ENCODE measurements around the gene TRHDE.

DNA sequence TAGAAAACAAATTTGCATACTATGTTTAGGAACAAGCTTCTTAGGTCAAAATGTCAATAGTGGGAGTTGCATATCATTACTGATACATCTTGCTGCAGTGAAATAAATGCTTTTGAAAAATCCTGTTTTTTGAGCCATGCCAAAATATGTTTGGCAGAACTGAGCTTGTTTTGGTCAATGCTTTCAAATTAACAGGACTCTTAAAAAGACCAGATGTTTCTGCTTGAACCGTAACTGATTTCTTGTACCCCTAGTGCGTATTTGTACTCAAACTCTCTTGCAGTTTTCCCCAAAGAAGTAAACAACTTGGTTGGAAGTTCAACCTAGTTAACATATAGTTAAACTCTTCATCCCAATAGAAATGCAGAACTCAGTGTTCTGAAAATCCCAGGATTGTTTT is 3.4 kb downstream of the TRHDE start:
- TF ChIP-seq CTCF (IDR thresholded peaks at IDR 0.05) (no peak), POLR2A (IDR thresholded peaks at IDR 0.05) (no peak), POLR2AphosphoS5 (IDR thresholded peaks at IDR 0.05) (no peak)

All from prostate gland (tissue), 2 donors.